ENCODE measurements around the gene LPP.
"Not testable (repeated sequence)": the region's sequence is repeated elsewhere in the genome, so short reads cannot be mapped to it uniquely, and the experiment has no call there.

LPP gene

GRCh38 chr3:188594139-188594538 is 440.2 kb downstream of the LPP start:
- Histone ChIP-seq H3K9ac (ENCODE audit: low read depth, low read length) (no peak overlapping the region), H3K27me3 (ENCODE audit: control insufficient read depth, insufficient read depth, low read length) (no peaks in the 10 kb centered on the region), H3K36me3 (ENCODE audit: control insufficient read depth, insufficient read depth, low read length) (no peaks in the 10 kb centered on the region), H3K4me1 (ENCODE audit: control insufficient read depth, insufficient read depth, low read length) (peaks cover 13% of the 10 kb centered on the region; the same call in 1 of the 2 replicates), H3K4me3 (ENCODE audit: low read depth, low read length) (no peak overlapping the region), H3K27ac (ENCODE audit: low read depth, low read length) (peak overlapping the region; percentile 5), H3K9me3 (ENCODE audit: control insufficient read depth, insufficient read depth, low read length) (no peaks in the 10 kb centered on the region)

- Histone ChIP-seq H3K36me3 (ENCODE audit: control insufficient read depth, insufficient read depth, low read length) (no peaks in the 10 kb centered on the region), H3K4me1 (ENCODE audit: control insufficient read depth, insufficient read depth, low read length) (peaks cover 13% of the 10 kb centered on the region; the same call in 1 of the 2 replicates), H3K9ac (ENCODE audit: low read depth, low read length) (no peak overlapping the region), H3K4me3 (ENCODE audit: low read depth, low read length) (no peak overlapping the region), H3K9me3 (ENCODE audit: control insufficient read depth, insufficient read depth, low read length) (no peaks in the 10 kb centered on the region), H3K27me3 (ENCODE audit: control insufficient read depth, insufficient read depth, low read length) (no peaks in the 10 kb centered on the region), H3K27ac (ENCODE audit: low read depth, low read length) (no peak overlapping the region)
Measured at GRCh38 chr3:188595890-188596376, 442.0 kb downstream of the LPP start.

GRCh38 chr3:188598894-188599293 is 444.9 kb downstream of the LPP start:
- no peak overlapping the region for H3K9ac ChIP-seq (ENCODE audit: low read depth, low read length)
- H3K36me3 ChIP-seq (ENCODE audit: control insufficient read depth, insufficient read depth, low read length) = no peaks in the 10 kb centered on the region
- no peak overlapping the region for H3K4me3 ChIP-seq (ENCODE audit: low read depth, low read length)
- no peaks in the 10 kb centered on the region for H3K9me3 ChIP-seq (ENCODE audit: control insufficient read depth, insufficient read depth, low read length)
- H3K27ac ChIP-seq (ENCODE audit: low read depth, low read length) = no peak overlapping the region
- no peaks in the 10 kb centered on the region for H3K27me3 ChIP-seq (ENCODE audit: control insufficient read depth, insufficient read depth, low read length)
- H3K4me1 ChIP-seq (ENCODE audit: control insufficient read depth, insufficient read depth, low read length) = peaks cover 13% of the 10 kb centered on the region; the same call in 1 of the 2 replicates

- no peaks in the 10 kb centered on the region for H3K27me3 ChIP-seq (ENCODE audit: control insufficient read depth, insufficient read depth, low read length)
- H3K27ac ChIP-seq (ENCODE audit: low read depth, low read length) = no peak overlapping the region
- no peak overlapping the region for H3K9ac ChIP-seq (ENCODE audit: low read depth, low read length)
- no peaks in the 10 kb centered on the region for H3K9me3 ChIP-seq (ENCODE audit: control insufficient read depth, insufficient read depth, low read length)
- H3K36me3 ChIP-seq (ENCODE audit: control insufficient read depth, insufficient read depth, low read length) = no peaks in the 10 kb centered on the region
- H3K4me3 ChIP-seq (ENCODE audit: low read depth, low read length) = no peak overlapping the region
- no peaks in the 10 kb centered on the region for H3K4me1 ChIP-seq (ENCODE audit: control insufficient read depth, insufficient read depth, low read length)
Measured at GRCh38 chr3:188602111-188602510, 448.2 kb downstream of the LPP start.

- no peaks in the 10 kb centered on the region for H3K27me3 ChIP-seq (ENCODE audit: control insufficient read depth, insufficient read depth, low read length)
- H3K9ac ChIP-seq (ENCODE audit: low read depth, low read length) = no peak overlapping the region
- H3K36me3 ChIP-seq (ENCODE audit: control insufficient read depth, insufficient read depth, low read length) = no peaks in the 10 kb centered on the region
- no peaks in the 10 kb centered on the region for H3K4me1 ChIP-seq (ENCODE audit: control insufficient read depth, insufficient read depth, low read length)
- H3K9me3 ChIP-seq (ENCODE audit: control insufficient read depth, insufficient read depth, low read length) = no peaks in the 10 kb centered on the region
- H3K4me3 ChIP-seq (ENCODE audit: low read depth, low read length) = no peak overlapping the region
- H3K27ac ChIP-seq (ENCODE audit: low read depth, low read length) = no peak overlapping the region
Measured at GRCh38 chr3:188602620-188603019, 448.7 kb downstream of the LPP start.

GRCh38 chr3:188604651-188605050 is 450.7 kb downstream of the LPP start:
- Histone ChIP-seq H3K9ac (ENCODE audit: low read depth, low read length) (no peak overlapping the region), H3K27me3 (ENCODE audit: control insufficient read depth, insufficient read depth, low read length) (no peaks in the 10 kb centered on the region), H3K27ac (ENCODE audit: low read depth, low read length) (no peak overlapping the region), H3K9me3 (ENCODE audit: control insufficient read depth, insufficient read depth, low read length) (no peaks in the 10 kb centered on the region), H3K4me1 (ENCODE audit: control insufficient read depth, insufficient read depth, low read length) (no peaks in the 10 kb centered on the region), H3K4me3 (ENCODE audit: low read depth, low read length) (no peak overlapping the region), H3K36me3 (ENCODE audit: control insufficient read depth, insufficient read depth, low read length) (peaks cover 2% of the 10 kb centered on the region)

GRCh38 chr3:188605231-188605630 is 451.3 kb downstream of the LPP start:
- Histone ChIP-seq H3K36me3 (ENCODE audit: control insufficient read depth, insufficient read depth, low read length) (peaks cover 5% of the 10 kb centered on the region), H3K9ac (ENCODE audit: low read depth, low read length) (no peak overlapping the region), H3K9me3 (ENCODE audit: control insufficient read depth, insufficient read depth, low read length) (no peaks in the 10 kb centered on the region), H3K27me3 (ENCODE audit: control insufficient read depth, insufficient read depth, low read length) (no peaks in the 10 kb centered on the region), H3K4me3 (ENCODE audit: low read depth, low read length) (no peak overlapping the region), H3K4me1 (ENCODE audit: control insufficient read depth, insufficient read depth, low read length) (no peaks in the 10 kb centered on the region), H3K27ac (ENCODE audit: low read depth, low read length) (no peak overlapping the region)

GRCh38 chr3:188605905-188606304 is 451.9 kb downstream of the LPP start:
- Histone ChIP-seq H3K27me3 (ENCODE audit: control insufficient read depth, insufficient read depth, low read length) (no peaks in the 10 kb centered on the region), H3K9me3 (ENCODE audit: control insufficient read depth, insufficient read depth, low read length) (no peaks in the 10 kb centered on the region), H3K4me1 (ENCODE audit: control insufficient read depth, insufficient read depth, low read length) (no peaks in the 10 kb centered on the region), H3K9ac (ENCODE audit: low read depth, low read length) (no peak overlapping the region), H3K27ac (ENCODE audit: low read depth, low read length) (no peak overlapping the region), H3K4me3 (ENCODE audit: low read depth, low read length) (no peak overlapping the region), H3K36me3 (ENCODE audit: control insufficient read depth, insufficient read depth, low read length) (peaks cover 5% of the 10 kb centered on the region)

GRCh38 chr3:188607805-188608315 is 453.9 kb downstream of the LPP start:
- Histone ChIP-seq H3K36me3 (ENCODE audit: control insufficient read depth, insufficient read depth, low read length) (peaks cover 5% of the 10 kb centered on the region), H3K9ac (ENCODE audit: low read depth, low read length) (no peak overlapping the region), H3K27ac (ENCODE audit: low read depth, low read length) (no peak overlapping the region), H3K4me1 (ENCODE audit: control insufficient read depth, insufficient read depth, low read length) (no peaks in the 10 kb centered on the region), H3K27me3 (ENCODE audit: control insufficient read depth, insufficient read depth, low read length) (no peaks in the 10 kb centered on the region), H3K9me3 (ENCODE audit: control insufficient read depth, insufficient read depth, low read length) (no peaks in the 10 kb centered on the region), H3K4me3 (ENCODE audit: low read depth, low read length) (no peak overlapping the region)

- H3K27ac ChIP-seq (ENCODE audit: low read depth, low read length) = no peak overlapping the region
- H3K27me3 ChIP-seq (ENCODE audit: control insufficient read depth, insufficient read depth, low read length) = no peaks in the 10 kb centered on the region
- H3K4me3 ChIP-seq (ENCODE audit: low read depth, low read length) = no peak overlapping the region
- H3K4me1 ChIP-seq (ENCODE audit: control insufficient read depth, insufficient read depth, low read length) = no peaks in the 10 kb centered on the region
- peaks cover 5% of the 10 kb centered on the region for H3K36me3 ChIP-seq (ENCODE audit: control insufficient read depth, insufficient read depth, low read length)
- no peak overlapping the region for H3K9ac ChIP-seq (ENCODE audit: low read depth, low read length)
- H3K9me3 ChIP-seq (ENCODE audit: control insufficient read depth, insufficient read depth, low read length) = no peaks in the 10 kb centered on the region
Measured at GRCh38 chr3:188608401-188608800, 454.4 kb downstream of the LPP start.

GRCh38 chr3:188613721-188614120 is 459.8 kb downstream of the LPP start:
- H3K4me1 ChIP-seq (ENCODE audit: control insufficient read depth, insufficient read depth, low read length); H3K4me3 ChIP-seq (ENCODE audit: low read depth, low read length); H3K9me3 ChIP-seq (ENCODE audit: control insufficient read depth, insufficient read depth, low read length); H3K36me3 ChIP-seq (ENCODE audit: control insufficient read depth, insufficient read depth, low read length); H3K9ac ChIP-seq (ENCODE audit: low read depth, low read length); H3K27ac ChIP-seq (ENCODE audit: low read depth, low read length); H3K27me3 ChIP-seq (ENCODE audit: control insufficient read depth, insufficient read depth, low read length): not testable (repeated sequence)

- no peak overlapping the region for H3K9ac ChIP-seq (ENCODE audit: low read depth, low read length)
- H3K27ac ChIP-seq (ENCODE audit: low read depth, low read length) = no peak overlapping the region
- H3K4me1 ChIP-seq (ENCODE audit: control insufficient read depth, insufficient read depth, low read length) = no peaks in the 10 kb centered on the region
- no peaks in the 10 kb centered on the region for H3K36me3 ChIP-seq (ENCODE audit: control insufficient read depth, insufficient read depth, low read length)
- H3K4me3 ChIP-seq (ENCODE audit: low read depth, low read length) = no peak overlapping the region
- no peaks in the 10 kb centered on the region for H3K9me3 ChIP-seq (ENCODE audit: control insufficient read depth, insufficient read depth, low read length)
- H3K27me3 ChIP-seq (ENCODE audit: control insufficient read depth, insufficient read depth, low read length) = no peaks in the 10 kb centered on the region
Measured at GRCh38 chr3:188617270-188617669, 463.3 kb downstream of the LPP start.
